Right lobe of liver (tissue), 6 donors: ENCODE measurements around the gene GPC6. TPM values are rescaled to one million over a fixed set of nuclear protein-coding genes. Genes with fewer than 3 reads are reported as not detected.

ENCODE experiments used
- ATAC-seq, 4 donors: fragments of 200-7000 bp; cut with Tn5 transposase; one replicate each; pipeline ENCODE4 v1.9.1; 2020; ENCODE audit warnings: mild to moderate bottlenecking in 4 of 4, moderate library complexity in 4 of 4
- DNase-seq, 3 donors: peaks; one replicate each; pipeline ENCODE4 v3.0.0-alpha.2; 2020
- H3K27ac ChIP-seq, 3 donors: fragments of 200-600 bp; one replicate each; pipeline ENCODE4 v1.8.0; 2022
- H3K27me3 ChIP-seq, 2 donors: fragments of 200-600 bp; one replicate each; pipeline ENCODE4 v1.8.0; 2022
- H3K36me3 ChIP-seq, 4 donors: fragments of 200-600 bp; sonication (generic) in 1 of 4; one replicate each; pipeline versions ENCODE4 v1.5.1 to v1.8.0; 2017 to 2022; ENCODE audit warnings: control low read depth in 1 of 4
- H3K4me1 ChIP-seq, 4 donors: fragments of 200-600 bp; sonication (generic) in 1 of 4; one replicate each; pipeline versions ENCODE4 v1.5.1 to v1.8.0; 2017 to 2022; ENCODE audit warnings: control low read depth in 1 of 4
- H3K4me3 ChIP-seq, 3 donors: fragments of 200-600 bp; one replicate each; pipeline ENCODE4 v1.8.0; 2022
- H3K9me3 ChIP-seq, 4 donors: fragments of 200-600 bp; sonication (generic) in 1 of 4; one replicate each; pipeline versions ENCODE4 v1.5.1 to v1.8.0; 2017 to 2022; ENCODE audit warnings: control low read depth in 1 of 4
- POLR2A ChIP-seq: fragments of 450-650 bp; IDR thresholded peaks from one replicate; pipeline ENCODE4 v1.6.1; 2017; ENCODE audit warnings: antibody characterized with exemption, mild to moderate bottlenecking
- WGBS: methylation state at CpG from one replicate; pipeline ENCODE4 v1.1.6; 2018; ENCODE audit warnings: low coverage, low lambda C conversion rate; ENCODE audit not compliant: insufficient coverage; ENCODE audit errors: missing lambda C conversion rate; 5-methylcytosine and 5-hydroxymethylcytosine counted together
- intact Hi-C, 2 donors: fragments of 100-400 bp; cut with DNase I; formaldehyde crosslinking; loops; one replicate each; pipeline versions ENCODE4 v1.11.2 to v1.14.1; 2022
- total RNA-seq, 6 experiments: library from RNA; depleted of rRNA in 2 of 6; stranded (reverse); fragments of >200 nt in 2 of 6; fragmentation: NEBNext Ultra II Directional in 3 of 6; extraction: Animal tissue kit (Norgen Biotek cat#: 25700) in 3 of 6; gene quantifications; one replicate each; pipeline versions ENCODE4 v1.1.0 to v1.2.4, GENCODE V29; 2016 to 2023
- TF ChIP-seq, protein P1 (sequence below), 4 donors: fragments of 200-600 bp in 3 of 4; fragments of 450-650 bp in 1 of 4; IDR thresholded peaks; one replicate each; pipeline versions ENCODE4 v1.5.1 to v1.8.0; 2016 to 2022; ENCODE audit warnings: antibody characterized with exemption in 4 of 4, mild to moderate bottlenecking in 2 of 4
- donor health status: DM: no; HTN: yes; CAD: no.
- donor health status: DM: no; HTN: no; CAD: no.
- donor health status: DM: no; HTN: no; CAD: no.
- donor health status: DM: no; HTN: yes; CAD: no.
- donor health status: DM: no; HTN: yes; CAD: no.

Gene GPC6
- total RNA-seq, 6 experiments from 2014 or later = 18.6 to 30.1 (median 20.2) TPM

DNA sequence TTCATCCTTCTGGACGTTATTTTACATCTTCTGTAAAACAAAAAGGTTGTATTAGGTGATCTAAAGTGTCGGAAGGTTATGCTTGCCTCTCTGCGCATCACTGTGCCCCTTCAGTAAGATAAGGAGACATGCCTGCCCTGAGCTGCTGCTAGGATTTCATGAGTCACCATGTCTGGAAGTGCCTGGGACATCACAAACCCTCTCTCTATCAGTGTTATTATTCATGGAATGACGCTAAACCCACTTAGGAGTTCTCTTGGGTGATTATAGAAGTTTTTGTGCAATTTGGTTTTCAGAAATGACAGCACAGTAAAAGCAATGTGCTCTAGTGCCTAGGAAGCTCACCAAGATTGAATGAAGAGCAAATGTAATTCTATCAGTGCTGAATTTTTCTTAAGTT is 635.2 kb downstream of the GPC6 start:
- H3K27ac ChIP-seq = no peak overlapping the region
- no peaks in the 10 kb centered on the region for H3K27me3 ChIP-seq
- H3K4me1 ChIP-seq = no peaks in the 10 kb centered on the region
- intact Hi-C loops = no loop called here
- TF ChIP-seq POLR2A = no peak
- TF ChIP-seq, protein P1, sequence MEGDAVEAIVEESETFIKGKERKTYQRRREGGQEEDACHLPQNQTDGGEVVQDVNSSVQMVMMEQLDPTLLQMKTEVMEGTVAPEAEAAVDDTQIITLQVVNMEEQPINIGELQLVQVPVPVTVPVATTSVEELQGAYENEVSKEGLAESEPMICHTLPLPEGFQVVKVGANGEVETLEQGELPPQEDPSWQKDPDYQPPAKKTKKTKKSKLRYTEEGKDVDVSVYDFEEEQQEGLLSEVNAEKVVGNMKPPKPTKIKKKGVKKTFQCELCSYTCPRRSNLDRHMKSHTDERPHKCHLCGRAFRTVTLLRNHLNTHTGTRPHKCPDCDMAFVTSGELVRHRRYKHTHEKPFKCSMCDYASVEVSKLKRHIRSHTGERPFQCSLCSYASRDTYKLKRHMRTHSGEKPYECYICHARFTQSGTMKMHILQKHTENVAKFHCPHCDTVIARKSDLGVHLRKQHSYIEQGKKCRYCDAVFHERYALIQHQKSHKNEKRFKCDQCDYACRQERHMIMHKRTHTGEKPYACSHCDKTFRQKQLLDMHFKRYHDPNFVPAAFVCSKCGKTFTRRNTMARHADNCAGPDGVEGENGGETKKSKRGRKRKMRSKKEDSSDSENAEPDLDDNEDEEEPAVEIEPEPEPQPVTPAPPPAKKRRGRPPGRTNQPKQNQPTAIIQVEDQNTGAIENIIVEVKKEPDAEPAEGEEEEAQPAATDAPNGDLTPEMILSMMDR (IDR thresholded peaks at IDR 0.05) = no peak
- DNase-seq (no peak), ATAC-seq (no peak)
- H3K9me3 ChIP-seq = no peaks in the 10 kb centered on the region
- H3K36me3 ChIP-seq = no peaks in the 10 kb centered on the region
- 54% methylated on average over 4 of the region's 4 CpGs for WGBS
- no peak overlapping the region for H3K4me3 ChIP-seq

DNA sequence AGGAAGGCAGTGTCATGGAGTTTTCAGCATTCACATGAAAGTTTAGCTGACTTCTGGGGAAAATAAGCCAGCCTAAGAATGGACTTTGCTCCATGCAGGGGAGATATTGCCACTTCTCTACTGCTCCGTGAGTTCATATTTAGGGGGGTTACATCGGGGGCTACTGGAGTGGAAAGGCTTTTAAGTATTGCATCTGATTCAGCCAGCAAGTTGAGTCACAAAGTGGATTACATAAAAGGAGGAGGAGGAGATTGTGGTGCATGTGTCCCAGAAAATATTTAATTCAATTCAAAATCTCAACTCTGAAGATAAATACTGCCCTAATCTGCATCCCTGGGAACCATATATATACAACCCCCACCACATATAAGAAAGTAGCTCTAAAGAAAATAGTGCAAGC is 635.7 kb downstream of the GPC6 start:
- WGBS = 51% methylated on average over 2 of the region's 2 CpGs
- Histone ChIP-seq H3K4me1 (no peaks in the 10 kb centered on the region), H3K36me3 (no peaks in the 10 kb centered on the region), H3K27me3 (no peaks in the 10 kb centered on the region), H3K9me3 (no peaks in the 10 kb centered on the region), H3K27ac (no peak overlapping the region), H3K4me3 (no peak overlapping the region)
- intact Hi-C loops = no loop called here
- no peak for ATAC-seq
- TF ChIP-seq POLR2A = no peak
- TF ChIP-seq, protein P1 (IDR thresholded peaks at IDR 0.05) = no peak
- DNase-seq = no peak

DNA sequence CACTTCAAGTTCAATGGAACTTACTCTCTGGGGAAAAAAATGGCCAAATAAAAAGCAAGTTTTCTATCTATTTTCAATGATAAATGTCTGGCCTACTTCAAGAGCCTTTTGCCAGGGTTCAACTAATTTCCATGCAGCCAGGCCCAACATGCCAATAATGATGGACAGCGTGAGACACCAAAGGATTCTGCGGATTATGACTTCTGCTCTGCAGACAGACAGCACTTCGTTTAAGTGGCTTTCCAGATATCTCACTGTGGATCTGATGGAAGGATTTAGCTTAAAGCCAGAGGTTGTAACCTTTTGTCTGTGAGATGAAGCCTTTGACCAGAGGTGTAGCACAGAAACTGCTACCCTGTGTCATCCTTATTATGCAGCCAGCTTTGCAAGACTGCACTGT is 638.6 kb downstream of the GPC6 start:
- no peaks in the 10 kb centered on the region for H3K36me3 ChIP-seq
- TF ChIP-seq, protein P1 (IDR thresholded peaks at IDR 0.05) = no peak
- TF ChIP-seq POLR2A = no peak
- no peak for DNase-seq
- H3K27me3 ChIP-seq = no peaks in the 10 kb centered on the region
- 58% methylated on average over 2 of the region's 3 CpGs for WGBS
- H3K27ac ChIP-seq = no peak overlapping the region
- H3K4me3 ChIP-seq = no peak overlapping the region
- ATAC-seq = no peak
- intact Hi-C loops = no loop called here
- H3K4me1 ChIP-seq = no peaks in the 10 kb centered on the region
- no peaks in the 10 kb centered on the region for H3K9me3 ChIP-seq

DNA sequence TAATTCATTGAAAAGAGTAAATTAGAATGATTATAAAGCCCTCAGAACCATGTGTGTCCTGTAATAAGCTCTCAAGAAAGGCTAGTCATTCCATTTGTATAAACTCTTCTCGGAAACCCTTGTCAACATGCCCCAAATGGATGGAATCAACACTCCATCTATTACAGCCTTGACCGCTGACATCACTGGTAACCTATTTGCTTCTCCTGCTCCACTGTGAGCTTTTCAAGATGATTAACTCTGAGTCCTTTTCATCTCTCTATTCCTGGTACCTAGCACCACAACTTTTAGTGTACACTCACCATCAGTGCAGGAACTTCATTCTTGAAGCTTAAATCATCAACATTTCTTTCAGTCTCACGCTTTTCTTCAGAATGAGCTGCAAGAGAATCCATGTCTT is 640.9 kb downstream of the GPC6 start:
- H3K27ac ChIP-seq = no peak overlapping the region
- H3K27me3 ChIP-seq = no peaks in the 10 kb centered on the region
- no peaks in the 10 kb centered on the region for H3K9me3 ChIP-seq
- no peak overlapping the region for H3K4me3 ChIP-seq
- no peak for TF ChIP-seq POLR2A
- TF ChIP-seq, protein P1 (IDR thresholded peaks at IDR 0.05) = no peak
- no peaks in the 10 kb centered on the region for H3K4me1 ChIP-seq
- 77% methylated on average over 3 of the region's 3 CpGs for WGBS
- intact Hi-C loops = no loop called here
- DNase-seq (no peak), ATAC-seq (no peak)
- H3K36me3 ChIP-seq = no peaks in the 10 kb centered on the region

DNA sequence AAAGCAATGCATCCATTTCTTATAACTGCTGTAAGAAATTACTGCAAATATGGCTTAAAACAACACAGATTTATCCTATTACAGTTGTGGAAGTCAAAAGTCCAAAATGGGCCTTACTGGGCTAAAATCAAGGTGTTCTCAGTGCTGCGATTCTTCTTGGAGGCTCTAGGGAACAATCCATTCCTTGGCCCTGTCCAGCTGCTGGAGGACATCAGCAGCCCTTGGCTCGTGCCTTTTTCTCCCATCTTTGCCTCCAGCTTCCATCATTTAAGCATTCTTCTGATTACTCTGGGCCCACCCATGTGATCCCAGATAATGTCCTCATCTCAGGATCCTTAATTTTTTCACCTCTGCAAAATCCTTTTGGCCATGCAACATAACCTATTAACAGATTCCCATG is 645.8 kb downstream of the GPC6 start:
- Histone ChIP-seq H3K4me1 (peaks cover 0 to 5% (median 0%) of the 10 kb centered on the region in 4 donors), H3K27ac (no peak overlapping the region)

More for the DNA sequence above, 645.8 kb downstream of the GPC6 start:
- Histone ChIP-seq H3K36me3 (no peaks in the 10 kb centered on the region), H3K4me3 (no peak overlapping the region), H3K9me3 (no peaks in the 10 kb centered on the region), H3K27me3 (no peaks in the 10 kb centered on the region)
- no peak for TF ChIP-seq POLR2A
- TF ChIP-seq, protein P1 (IDR thresholded peaks at IDR 0.05) = no peak
- intact Hi-C loops = no loop called here
- 80% methylated on average over 1 of the region's 2 CpGs for WGBS
- DNase-seq = no peak
- ATAC-seq = no peak
